ENCODE data around the gene NKG7.

NKG7 gene

DNA sequence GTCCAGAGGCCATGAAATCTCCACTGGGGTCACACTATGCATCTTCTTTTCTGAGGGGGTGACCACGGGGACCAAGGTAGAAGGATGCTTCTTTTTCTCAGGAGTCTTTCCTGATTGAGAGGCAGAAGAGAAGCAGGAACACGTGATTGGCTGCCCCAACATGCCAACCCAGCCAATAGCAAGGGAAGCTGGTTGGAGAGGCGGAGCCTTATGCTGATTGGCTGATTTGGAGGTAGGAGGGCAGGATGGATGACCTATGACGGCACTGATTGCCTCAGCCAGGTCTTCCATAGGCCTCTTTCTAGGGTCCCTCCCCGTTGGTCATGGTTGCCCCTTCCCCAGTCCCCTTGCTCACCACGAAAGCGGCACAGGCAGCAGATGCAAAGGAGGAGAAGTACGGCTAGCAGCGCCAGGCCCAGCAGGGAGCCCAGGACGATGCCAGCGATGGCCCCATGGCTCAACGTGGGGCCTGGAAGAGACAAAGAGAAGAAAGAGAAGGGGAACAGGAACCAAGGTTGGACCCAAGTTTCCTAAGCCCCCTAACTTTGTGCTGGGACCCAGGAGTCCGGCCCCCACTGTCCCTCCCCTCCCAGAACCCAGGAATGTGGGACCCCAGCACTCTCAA is 38.5 kb downstream of the NKG7 start:
- no peak overlapping the region for H3K4me3 ChIP-seq (ENCODE audit: low read depth, low read length)
- peak; percentile 30 for DNase-seq (ENCODE audit: low read depth)
- TF ChIP-seq, protein P1, sequence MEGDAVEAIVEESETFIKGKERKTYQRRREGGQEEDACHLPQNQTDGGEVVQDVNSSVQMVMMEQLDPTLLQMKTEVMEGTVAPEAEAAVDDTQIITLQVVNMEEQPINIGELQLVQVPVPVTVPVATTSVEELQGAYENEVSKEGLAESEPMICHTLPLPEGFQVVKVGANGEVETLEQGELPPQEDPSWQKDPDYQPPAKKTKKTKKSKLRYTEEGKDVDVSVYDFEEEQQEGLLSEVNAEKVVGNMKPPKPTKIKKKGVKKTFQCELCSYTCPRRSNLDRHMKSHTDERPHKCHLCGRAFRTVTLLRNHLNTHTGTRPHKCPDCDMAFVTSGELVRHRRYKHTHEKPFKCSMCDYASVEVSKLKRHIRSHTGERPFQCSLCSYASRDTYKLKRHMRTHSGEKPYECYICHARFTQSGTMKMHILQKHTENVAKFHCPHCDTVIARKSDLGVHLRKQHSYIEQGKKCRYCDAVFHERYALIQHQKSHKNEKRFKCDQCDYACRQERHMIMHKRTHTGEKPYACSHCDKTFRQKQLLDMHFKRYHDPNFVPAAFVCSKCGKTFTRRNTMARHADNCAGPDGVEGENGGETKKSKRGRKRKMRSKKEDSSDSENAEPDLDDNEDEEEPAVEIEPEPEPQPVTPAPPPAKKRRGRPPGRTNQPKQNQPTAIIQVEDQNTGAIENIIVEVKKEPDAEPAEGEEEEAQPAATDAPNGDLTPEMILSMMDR (IDR thresholded peaks at IDR 0.05; ENCODE audit: insufficient read depth, low read depth, low read length, missing control alignments), result no peak

DNA sequence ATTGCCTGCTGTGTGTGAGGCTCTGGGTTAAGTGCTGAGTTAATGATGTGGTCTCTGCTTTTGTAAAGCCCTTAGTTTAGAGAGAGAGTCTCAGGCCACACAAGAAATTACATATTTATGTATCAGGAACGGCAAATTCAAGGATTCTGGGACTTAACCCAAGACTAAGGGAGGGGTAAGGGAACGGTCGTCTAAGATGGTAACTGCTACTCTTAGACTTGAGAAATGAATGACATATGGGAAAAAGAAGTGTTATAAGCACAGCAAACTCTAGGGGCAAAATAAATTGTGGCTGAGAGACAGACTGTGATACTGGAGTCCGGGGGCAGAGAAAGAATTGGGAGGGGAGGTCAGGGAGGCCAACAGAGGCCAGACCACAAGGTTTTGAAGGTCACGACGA is 40.7 kb downstream of the NKG7 start:
- no peak overlapping the region for H3K4me3 ChIP-seq (ENCODE audit: low read depth, low read length)
- TF ChIP-seq, protein P1 (IDR thresholded peaks at IDR 0.05; ENCODE audit: insufficient read depth, low read depth, low read length, missing control alignments), result no peak
- no peak for DNase-seq (ENCODE audit: low read depth)

DNA sequence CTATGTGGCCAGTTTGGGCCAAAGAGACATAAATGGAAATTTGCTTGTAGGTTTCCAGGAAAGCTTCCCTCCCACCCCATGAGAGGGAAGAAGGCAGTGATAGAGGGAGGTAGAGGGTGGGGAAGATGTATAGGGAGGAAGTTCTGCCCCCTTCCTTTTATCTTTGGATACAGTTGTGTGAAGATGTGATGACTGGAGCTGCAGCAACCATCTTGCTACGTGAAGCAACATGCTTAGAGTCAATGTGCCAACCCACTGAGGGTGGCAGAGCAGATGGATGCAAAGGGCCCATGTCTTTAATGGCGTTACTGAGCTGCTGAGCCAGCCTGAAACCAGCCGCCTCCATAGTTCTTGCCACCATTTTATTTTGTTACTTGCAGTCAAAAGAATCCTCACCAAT is 41.3 kb downstream of the NKG7 start:
- DNase-seq (ENCODE audit: low read depth), result no peak
- TF ChIP-seq, protein P1 (IDR thresholded peaks at IDR 0.05; ENCODE audit: insufficient read depth, low read depth, low read length, missing control alignments), result no peak
- H3K4me3 ChIP-seq (ENCODE audit: low read depth, low read length), result no peak overlapping the region

DNA sequence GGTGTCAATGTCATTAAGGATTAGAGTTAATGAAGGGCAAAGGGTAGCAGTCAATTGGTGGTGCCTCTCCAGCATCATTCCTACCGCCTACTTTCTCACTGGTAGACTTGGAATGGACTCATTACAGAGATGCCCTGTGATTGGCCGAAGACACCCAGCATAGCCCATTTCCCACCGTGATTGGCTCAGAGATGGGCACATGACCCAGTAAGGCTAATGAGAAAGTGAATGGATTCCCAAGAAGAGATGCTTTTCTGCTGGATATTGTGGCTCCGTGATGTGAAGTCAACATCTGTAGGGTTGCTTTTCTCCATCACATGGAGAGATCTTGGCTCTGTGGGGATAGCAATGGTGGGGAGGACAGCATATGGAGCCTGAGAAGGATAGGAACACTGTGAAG is 42.1 kb downstream of the NKG7 start:
- DNase-seq (ENCODE audit: low read depth), result no peak
- no peak overlapping the region for H3K4me3 ChIP-seq (ENCODE audit: low read depth, low read length)
- TF ChIP-seq, protein P1 (IDR thresholded peaks at IDR 0.05; ENCODE audit: insufficient read depth, low read depth, low read length, missing control alignments), result no peak

DNA sequence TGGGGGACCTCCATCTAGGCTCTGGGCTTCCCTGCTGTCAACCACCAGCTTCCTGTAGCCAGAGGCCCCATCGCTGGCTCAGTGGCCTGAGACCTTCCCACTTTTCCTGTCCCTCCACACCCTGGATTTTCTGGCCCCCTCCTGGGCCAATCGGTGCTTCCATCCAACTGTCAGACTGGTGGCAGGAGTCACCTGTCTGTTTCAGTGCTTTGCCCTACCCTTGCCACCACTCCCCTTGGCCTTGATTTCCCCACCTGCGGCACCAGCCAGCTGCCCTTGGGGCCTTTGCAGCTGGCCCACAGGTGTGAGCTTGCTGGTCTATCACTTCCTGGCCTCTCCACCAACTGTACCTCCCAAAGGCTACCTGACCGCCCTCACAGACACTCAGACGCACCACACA is 43.0 kb downstream of the NKG7 start:
- H3K4me3 ChIP-seq (ENCODE audit: low read depth, low read length), result no peak overlapping the region
- TF ChIP-seq, protein P1 (IDR thresholded peaks at IDR 0.05; ENCODE audit: insufficient read depth, low read depth, low read length, missing control alignments), result no peak
- no peak for DNase-seq (ENCODE audit: low read depth)

DNA sequence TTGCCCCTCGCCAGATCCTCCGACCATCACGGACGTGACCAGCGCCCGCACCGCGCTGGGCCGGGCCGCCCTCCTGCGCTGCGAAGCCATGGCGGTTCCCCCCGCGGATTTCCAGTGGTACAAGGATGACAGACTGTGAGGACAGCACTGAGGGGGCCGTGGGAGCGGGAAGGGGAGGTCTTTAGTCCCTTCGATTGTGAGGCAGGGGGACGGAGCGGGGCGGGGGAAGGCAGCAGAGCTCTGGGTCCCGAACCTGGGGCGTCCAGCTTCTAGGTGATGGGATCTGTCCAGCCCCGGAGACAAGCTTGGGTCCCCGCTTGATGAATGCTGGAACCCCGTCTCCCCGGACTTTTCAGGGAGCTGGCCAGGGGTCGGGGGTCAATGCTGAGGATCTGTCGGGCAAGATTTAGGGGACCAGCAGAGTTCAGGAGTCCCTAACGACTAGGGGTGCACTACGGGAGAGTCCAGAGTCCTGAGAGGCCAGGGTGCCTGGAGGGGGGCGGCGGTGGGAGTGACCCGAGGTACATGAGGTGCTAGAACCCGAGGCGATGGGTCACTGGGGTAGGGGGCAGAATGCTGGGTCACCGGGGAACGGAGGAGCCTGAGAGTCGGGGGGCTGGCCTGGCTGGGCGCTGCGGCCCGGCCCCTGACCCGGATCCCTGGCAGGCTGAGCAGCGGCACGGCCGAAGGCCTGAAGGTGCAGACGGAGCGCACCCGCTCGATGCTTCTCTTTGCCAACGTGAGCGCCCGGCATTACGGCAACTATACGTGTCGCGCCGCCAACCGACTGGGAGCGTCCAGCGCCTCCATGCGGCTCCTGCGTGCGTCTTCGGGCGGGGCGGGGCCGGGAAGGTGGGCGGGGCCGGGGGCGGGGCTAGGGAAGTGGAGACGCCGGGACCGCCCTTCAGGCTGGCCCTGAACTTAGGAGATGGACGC is 45.1 kb downstream of the NKG7 start:
- H3K4me3 ChIP-seq (ENCODE audit: low read depth, low read length), result no peak overlapping the region
- DNase-seq (ENCODE audit: low read depth), result peak; percentile 63
- TF ChIP-seq, protein P1 (IDR thresholded peaks at IDR 0.05; ENCODE audit: insufficient read depth, low read depth, low read length, missing control alignments), result peak; percentile 5
